A673 (cell line): Measurements from ENCODE around the gene KLLN. TPM values are rescaled to one million over a fixed set of nuclear protein-coding genes. Genes with fewer than 3 reads are reported as not detected.
"Not testable (repeated sequence)": the region's sequence is repeated elsewhere in the genome, so short reads cannot be mapped to it uniquely, and the experiment has no call there.

Source experiments
- BruUV-seq: library from RNA; stranded (reverse); fragments of 400-500 nt; replicated peaks from 2 replicates; lab custom pipeline; 2021; lab: Mats Ljungman, UMichigan
- CTCF ChIA-PET: fragments of 300-600 bp; sonication (Branson Sonifier 250); formaldehyde crosslinking; loops from one replicate; lab custom pipeline; 2022; ENCODE audit warnings: antibody characterized with exemption; lab: Charles Lee
- POLR2A ChIA-PET: fragments of 300-600 bp; sonication (Branson Sonifier 250); formaldehyde crosslinking; loops from one replicate; lab custom pipeline; 2022; ENCODE audit warnings: antibody characterized with exemption; ENCODE audit not compliant: low non-redundant PET; lab: Charles Lee
- DNase-seq: peaks from one replicate; pipeline ENCODE4 v3.0.0-alpha.2; 2015; ENCODE audit warnings: low spot score
- H3K27ac ChIP-seq: fragments of 200-600 bp; sonication (generic); 2 replicates; pipeline ENCODE4 v1.5.1; 2016; ENCODE audit warnings: mixed run types, low read depth, mild to moderate bottlenecking, mixed read lengths, antibody characterized with exemption, low read length; ENCODE audit not compliant: poor library complexity, severe bottlenecking
- H3K27me3 ChIP-seq: fragments of 200-600 bp; sonication (generic); replicated peaks from 2 replicates; pipeline ENCODE4 v1.6.1; 2017; ENCODE audit warnings: mixed run types, low read depth, mild to moderate bottlenecking, mixed read lengths, antibody characterized with exemption, low read length; ENCODE audit not compliant: insufficient read depth, poor library complexity
- H3K36me3 ChIP-seq: fragments of 200-600 bp; sonication (generic); 2 replicates; pipeline ENCODE4 v1.6.1; 2016; ENCODE audit warnings: mixed run types, mild to moderate bottlenecking, mixed read lengths, antibody characterized with exemption, low read length; ENCODE audit not compliant: insufficient read depth, poor library complexity, severe bottlenecking
- H3K4me1 ChIP-seq: fragments of 200-600 bp; sonication (generic); 2 replicates; pipeline ENCODE4 v1.6.1; 2017; ENCODE audit warnings: mixed run types, mild to moderate bottlenecking, mixed read lengths, antibody characterized with exemption, low read length; ENCODE audit not compliant: insufficient read depth, poor library complexity, severe bottlenecking
- H3K4me3 ChIP-seq: fragments of 200-600 bp; sonication (generic); 2 replicates; pipeline ENCODE4 v1.5.1; 2016; ENCODE audit warnings: low read depth, mixed run types, mild to moderate bottlenecking, mixed read lengths, low read length; ENCODE audit not compliant: poor library complexity, severe bottlenecking
- H3K9me3 ChIP-seq: fragments of 200-600 bp; sonication (generic); 2 replicates; pipeline ENCODE4 v1.6.1; 2016; ENCODE audit warnings: mixed run types, low read depth, mild to moderate bottlenecking, mixed read lengths, antibody characterized with exemption, low read length; ENCODE audit not compliant: poor library complexity, severe bottlenecking
- CTCF ChIP-seq: fragments of 300-800, 200-600 bp; sonication (generic); conservative IDR thresholded peaks from 2 replicates; pipeline ENCODE4 v1.5.1; 2017; ENCODE audit warnings: low read depth, mild to moderate bottlenecking, antibody characterized with exemption, low read length, moderate library complexity, mixed read lengths
- EZH2 ChIP-seq: fragments of 200-600 bp; sonication (generic); IDR thresholded peaks from 2 replicates; pipeline ENCODE4 v1.6.1; 2017; ENCODE audit warnings: borderline replicate concordance, low read depth, mild to moderate bottlenecking, mixed read lengths, antibody characterized with exemption, low read length; ENCODE audit not compliant: poor library complexity, severe bottlenecking
- intact Hi-C: fragments of 100-400 bp; cut with micrococcal nuclease; formaldehyde crosslinking; loops from one replicate; pipeline ENCODE4 v1.10.0; 2022; ENCODE audit not compliant: unreplicated experiment
- total RNA-seq: library from RNA; stranded (reverse); gene quantifications from 2 replicates; pipeline ENCODE4 v1.2.3, GENCODE V29; 2021

KLLN gene
- total RNA-seq, 1 experiment from 2014 or later = 0.32 TPM

- Histone ChIP-seq H3K27me3 (no peaks in the 10 kb centered on the region), H3K36me3 (peaks cover 8% of the 10 kb centered on the region), H3K9me3 (no peaks in the 10 kb centered on the region), H3K4me3 (no peak overlapping the region), H3K4me1 (peaks cover 55% of the 10 kb centered on the region), H3K27ac (no peak overlapping the region)
- no peak for DNase-seq
- CTCF ChIA-PET = no interaction called here
- intact Hi-C loops = no loop called here
- no TSS peak for BruUV-seq
- TF ChIP-seq EZH2 = no peak
- POLR2A ChIA-PET = no interaction called here
Measured at GRCh38 chr10:87873656-87874055, 10.3 kb upstream of the KLLN start.

GRCh38 chr10:87872828-87873227, 9.5 kb upstream of the KLLN start:
- peaks cover 58% of the 10 kb centered on the region for H3K4me1 ChIP-seq
- peaks cover 8% of the 10 kb centered on the region for H3K36me3 ChIP-seq
- BruUV-seq = no TSS peak
- H3K4me3 ChIP-seq = no peak overlapping the region
- no peak for DNase-seq
- no peaks in the 10 kb centered on the region for H3K27me3 ChIP-seq
- POLR2A ChIA-PET = no interaction called here
- intact Hi-C loops = no loop called here
- CTCF ChIA-PET = no interaction called here
- TF ChIP-seq CTCF (no peak), EZH2 (no peak)
- H3K9me3 ChIP-seq = no peaks in the 10 kb centered on the region
- no peak overlapping the region for H3K27ac ChIP-seq

GRCh38 chr10:87869773-87870551, 6.6 kb upstream of the KLLN start:
- Histone ChIP-seq H3K9me3 (no peaks in the 10 kb centered on the region), H3K36me3 (peaks cover 8% of the 10 kb centered on the region), H3K27ac (no peak overlapping the region), H3K4me3 (no peak overlapping the region), H3K27me3 (no peaks in the 10 kb centered on the region), H3K4me1 (peaks cover 38% of the 10 kb centered on the region)
- no peak for DNase-seq
- CTCF ChIA-PET = no interaction called here
- POLR2A ChIA-PET = no interaction called here
- BruUV-seq = no TSS peak
- TF ChIP-seq CTCF (no peak), EZH2 (no peak)
- intact Hi-C loops = loop anchor here (5.0 to 10.0 kb wide), 2 partner anchors 57 to 105 kb away; no protein-coding TSS in a partner anchor

GRCh38 chr10:87869139-87869538, 5.8 kb upstream of the KLLN start:
- H3K27ac ChIP-seq, BruUV-seq, H3K4me3 ChIP-seq, POLR2A ChIA-PET, H3K36me3 ChIP-seq, DNase-seq, H3K9me3 ChIP-seq, H3K27me3 ChIP-seq, CTCF ChIA-PET: not testable (repeated sequence)
- peaks cover 30% of the 10 kb centered on the region for H3K4me1 ChIP-seq
- intact Hi-C loops = loop anchor here (5.0 to 10.0 kb wide), 2 partner anchors 58 to 106 kb away; no protein-coding TSS in a partner anchor
